ENCODE measurements around the gene AKIRIN2. TPM values are rescaled to one million over a fixed set of nuclear protein-coding genes. Genes with fewer than 3 reads are reported as not detected.

The AKIRIN2 gene
- total and polyA plus RNA-seq, 2 donors (not counting 3 experiments of a cell fraction or from before 2014, with no cell fraction given): 19.0 to 46.4 TPM

- POLR2A ChIA-PET: interaction anchor here (0.6 kb wide), 1 partner anchor 46 kb away, joined by 3 read pairs; no protein-coding TSS in a partner anchor
- H3K4me3 ChIP-seq (replicated peaks in 1 of 3; ENCODE audit: insufficient read depth in 1 of 3, low read depth in 1 of 3, low read length in 3 of 3): no peak overlapping the region
- CTCF ChIA-PET: no interaction called here
- H3K9me1 ChIP-seq (replicated peaks; ENCODE audit: control insufficient read depth, extremely low read depth, insufficient read depth, low read length): no peaks in the 10 kb centered on the region
- H3K27me3 ChIP-seq (ENCODE audit: control insufficient read depth in 2 of 2, insufficient read depth in 2 of 2, low read length in 2 of 2): no peaks in the 10 kb centered on the region
- H4K20me1 ChIP-seq (replicated peaks; ENCODE audit: control insufficient read depth, extremely low read depth, insufficient read depth, low read length): no peaks in the 10 kb centered on the region
- H2AFZ ChIP-seq (ENCODE audit: low read depth, low read length): no peak overlapping the region
- no peak overlapping the region for H3K9ac ChIP-seq (replicated peaks; ENCODE audit: extremely low read depth, insufficient read depth, low read length)
- DNase-seq (ENCODE audit: low read depth, low spot score) (no peak), FAIRE-seq (no peak)
- no peak for TF ChIP-seq FOS (IDR thresholded peaks at IDR 0.05; ENCODE audit: borderline replicate concordance, insufficient read depth, low read length)
- TF ChIP-seq POLR2AphosphoS5 (IDR thresholded peaks at IDR 0.05; ENCODE audit: insufficient read depth, low read depth, low read length): no peak
- TF ChIP-seq GATA2 (IDR thresholded peaks at IDR 0.05; ENCODE audit: insufficient read depth, insufficient read length, low read depth, low read length): no peak
- TF ChIP-seq MYC (IDR thresholded peaks at IDR 0.05; ENCODE audit: low read depth, low read length): no peak
- TF ChIP-seq, protein P1, sequence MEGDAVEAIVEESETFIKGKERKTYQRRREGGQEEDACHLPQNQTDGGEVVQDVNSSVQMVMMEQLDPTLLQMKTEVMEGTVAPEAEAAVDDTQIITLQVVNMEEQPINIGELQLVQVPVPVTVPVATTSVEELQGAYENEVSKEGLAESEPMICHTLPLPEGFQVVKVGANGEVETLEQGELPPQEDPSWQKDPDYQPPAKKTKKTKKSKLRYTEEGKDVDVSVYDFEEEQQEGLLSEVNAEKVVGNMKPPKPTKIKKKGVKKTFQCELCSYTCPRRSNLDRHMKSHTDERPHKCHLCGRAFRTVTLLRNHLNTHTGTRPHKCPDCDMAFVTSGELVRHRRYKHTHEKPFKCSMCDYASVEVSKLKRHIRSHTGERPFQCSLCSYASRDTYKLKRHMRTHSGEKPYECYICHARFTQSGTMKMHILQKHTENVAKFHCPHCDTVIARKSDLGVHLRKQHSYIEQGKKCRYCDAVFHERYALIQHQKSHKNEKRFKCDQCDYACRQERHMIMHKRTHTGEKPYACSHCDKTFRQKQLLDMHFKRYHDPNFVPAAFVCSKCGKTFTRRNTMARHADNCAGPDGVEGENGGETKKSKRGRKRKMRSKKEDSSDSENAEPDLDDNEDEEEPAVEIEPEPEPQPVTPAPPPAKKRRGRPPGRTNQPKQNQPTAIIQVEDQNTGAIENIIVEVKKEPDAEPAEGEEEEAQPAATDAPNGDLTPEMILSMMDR (IDR thresholded peaks at IDR 0.05; ENCODE audit: extremely low read depth in 1 of 2, insufficient read depth in 1 of 2, low read depth in 1 of 2, low read length in 2 of 2): no peak
- no peak for TF ChIP-seq EZH2 (IDR thresholded peaks at IDR 0.05; ENCODE audit: borderline replicate concordance, low read depth, low read length, severe bottlenecking)
- no peak overlapping the region for H3K27ac ChIP-seq (ENCODE audit: insufficient read depth, low read depth, low read length)
- no peaks in the 10 kb centered on the region for H3K9me3 ChIP-seq (replicated peaks; ENCODE audit: control insufficient read depth, insufficient read depth, low read length)
- H3K4me1 ChIP-seq (ENCODE audit: control insufficient read depth, extremely low read depth, insufficient read depth, low read length): peaks cover 4% of the 10 kb centered on the region
- intact Hi-C loops (cut with micrococcal nuclease): no loop called here
- dilution Hi-C loops (cut with MboI; ENCODE audit: extremely low pct_ligation_motif_present, low sequenced_read_pairs): no loop called here
- no peaks in the 10 kb centered on the region for H3K79me2 ChIP-seq (ENCODE audit: control insufficient read depth, insufficient read depth, low read length)
- H3K36me3 ChIP-seq (ENCODE audit: control insufficient read depth in 2 of 2, extremely low read depth in 1 of 2, insufficient read depth in 2 of 2, low read length in 2 of 2): no peaks in the 10 kb centered on the region
- no peak overlapping the region for H3K4me2 ChIP-seq (ENCODE audit: insufficient read depth, low read length)
- no TSS peak for BruUV-seq (replicated peaks)
These were observed 57.0 kb downstream of the AKIRIN2 start for GRCh38 chr6:87645080-87645479.

All from endothelial cell of umbilical vein (primary cell).